UCSD-AML1 (cell line): ENCODE results near the gene DESI1.
"Not testable (repeated sequence)": the region's sequence is repeated elsewhere in the genome, so short reads cannot be mapped to it uniquely, and the experiment has no call there.

Experiments
- DNase-seq: peaks from one replicate; lab custom pipeline; 2025; ENCODE audit not compliant: unreplicated experiment; lab: John Stamatoyannopoulos, UW

The DESI1 gene

GRCh38 chr22:41636467-41636866 lies 15.6 kb upstream of the DESI1 start:
- no peak for DNase-seq

GRCh38 chr22:41634610-41635009 lies 13.8 kb upstream of the DESI1 start:
- DNase-seq = not testable (repeated sequence)

- not testable (repeated sequence) for DNase-seq
These were observed 10.8 kb upstream of the DESI1 start for GRCh38 chr22:41631615-41632014.

- not testable (repeated sequence) for DNase-seq
These were observed 10.3 kb upstream of the DESI1 start for GRCh38 chr22:41631115-41631514.

DNA sequence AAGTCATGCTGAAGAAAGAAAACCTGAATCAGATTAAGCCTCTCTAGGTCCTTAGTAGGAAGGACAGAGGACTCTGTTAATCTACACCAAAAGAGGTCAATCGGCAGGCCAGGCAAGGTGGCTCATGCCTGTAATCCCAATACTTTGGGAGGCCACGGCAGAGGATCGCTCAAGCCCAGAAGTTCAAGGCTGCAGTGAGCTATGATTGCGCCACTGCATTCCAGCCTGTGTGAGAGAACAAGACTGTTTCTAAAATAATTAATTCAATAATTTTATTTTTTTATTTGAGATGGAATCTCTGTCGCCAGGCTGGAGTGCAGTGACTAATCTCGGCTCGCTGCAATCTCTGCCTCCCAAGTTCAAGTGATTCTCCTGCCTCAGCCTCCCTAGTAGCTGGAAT lies 4.7 kb upstream of the DESI1 start:
- no peak for DNase-seq

GRCh38 chr22:41621911-41622179 lies 1.0 kb upstream of the DESI1 start:
- no peak for DNase-seq

- peak; percentile 100 for DNase-seq
These were observed 462 bp upstream of the DESI1 start, which contains the start of gene XRCC6 for GRCh38 chr22:41621099-41621910. TSS of gene XRCC6 (plus strand) at chr22:41621295. CDS start at chr22:41622005, 710 bp downstream.

- DNase-seq = peak; percentile 39
These were observed 759 bp downstream of the DESI1 start for GRCh38 chr22:41619979-41620588.

DNA sequence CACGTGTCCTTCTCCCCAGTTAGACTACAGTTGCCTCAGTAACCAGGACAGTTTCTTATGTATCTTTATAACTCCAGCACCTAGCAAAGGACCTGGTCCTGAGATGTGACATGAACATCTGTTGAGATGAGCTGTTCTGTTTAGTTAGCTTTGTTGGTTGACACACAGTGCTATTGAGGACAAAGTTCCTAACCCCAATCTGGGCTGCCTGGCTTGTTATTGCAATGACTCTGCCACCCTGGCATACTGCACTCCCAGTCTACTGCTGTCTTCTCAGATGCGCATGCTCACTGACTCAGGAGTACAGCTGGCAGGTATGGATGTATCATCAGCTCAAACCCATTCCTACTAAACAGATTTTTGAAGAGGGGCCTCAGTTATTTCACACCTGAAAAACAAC lies 7.4 kb downstream of the DESI1 start:
- no peak for DNase-seq

GRCh38 chr22:41612603-41613306 lies 8.1 kb downstream of the DESI1 start:
- no peak for DNase-seq

DNA sequence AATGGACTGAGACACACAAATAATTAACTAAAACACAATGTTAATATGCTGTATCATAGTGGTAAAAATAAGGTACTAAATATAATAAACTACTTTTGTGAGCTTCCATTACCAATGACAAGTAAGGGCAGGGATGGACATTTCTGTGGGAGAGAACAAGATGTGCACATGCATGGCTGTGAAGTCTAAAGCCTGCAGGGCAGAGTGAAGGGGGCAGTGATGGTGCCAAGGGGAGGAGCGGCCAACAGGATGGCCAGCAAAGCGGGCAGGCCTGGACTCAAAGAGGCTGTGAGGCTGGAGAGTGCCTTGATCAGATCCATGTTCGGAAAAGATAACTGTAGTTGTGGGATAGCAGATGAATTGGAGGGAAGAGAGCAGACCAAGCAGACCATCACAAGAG lies 12.5 kb downstream of the DESI1 start:
- DNase-seq = no peak

- DNase-seq = no peak
These were observed 16.9 kb downstream of the DESI1 start for GRCh38 chr22:41603873-41604332.

- no peak for DNase-seq
These were observed 19.9 kb downstream of the DESI1 start for GRCh38 chr22:41600976-41601375.

- no peak for DNase-seq
These were observed 21.8 kb downstream of the DESI1 start for GRCh38 chr22:41598891-41599635.

DNA sequence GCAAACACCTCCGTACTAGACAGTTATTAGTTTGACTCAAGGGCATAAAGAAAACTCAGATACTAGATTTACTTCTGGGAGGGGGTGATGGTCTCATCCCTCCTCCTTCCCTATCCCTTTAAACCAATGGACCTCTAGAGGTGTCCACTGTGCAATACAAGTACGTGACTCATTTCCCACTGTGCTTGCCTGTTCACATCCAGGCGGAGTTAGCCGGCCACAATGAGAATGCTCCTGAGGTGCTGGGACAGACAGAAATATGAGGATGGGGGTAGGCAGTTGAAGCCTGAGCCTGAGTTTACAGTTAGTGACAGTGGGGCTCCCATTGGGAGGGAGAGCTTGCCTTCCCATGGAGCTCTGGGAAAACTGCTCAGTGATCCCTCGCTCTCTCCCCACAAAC lies 22.8 kb downstream of the DESI1 start:
- no peak for DNase-seq

- no peak for DNase-seq
These were observed 23.2 kb downstream of the DESI1 start for GRCh38 chr22:41597635-41597953.

DNA sequence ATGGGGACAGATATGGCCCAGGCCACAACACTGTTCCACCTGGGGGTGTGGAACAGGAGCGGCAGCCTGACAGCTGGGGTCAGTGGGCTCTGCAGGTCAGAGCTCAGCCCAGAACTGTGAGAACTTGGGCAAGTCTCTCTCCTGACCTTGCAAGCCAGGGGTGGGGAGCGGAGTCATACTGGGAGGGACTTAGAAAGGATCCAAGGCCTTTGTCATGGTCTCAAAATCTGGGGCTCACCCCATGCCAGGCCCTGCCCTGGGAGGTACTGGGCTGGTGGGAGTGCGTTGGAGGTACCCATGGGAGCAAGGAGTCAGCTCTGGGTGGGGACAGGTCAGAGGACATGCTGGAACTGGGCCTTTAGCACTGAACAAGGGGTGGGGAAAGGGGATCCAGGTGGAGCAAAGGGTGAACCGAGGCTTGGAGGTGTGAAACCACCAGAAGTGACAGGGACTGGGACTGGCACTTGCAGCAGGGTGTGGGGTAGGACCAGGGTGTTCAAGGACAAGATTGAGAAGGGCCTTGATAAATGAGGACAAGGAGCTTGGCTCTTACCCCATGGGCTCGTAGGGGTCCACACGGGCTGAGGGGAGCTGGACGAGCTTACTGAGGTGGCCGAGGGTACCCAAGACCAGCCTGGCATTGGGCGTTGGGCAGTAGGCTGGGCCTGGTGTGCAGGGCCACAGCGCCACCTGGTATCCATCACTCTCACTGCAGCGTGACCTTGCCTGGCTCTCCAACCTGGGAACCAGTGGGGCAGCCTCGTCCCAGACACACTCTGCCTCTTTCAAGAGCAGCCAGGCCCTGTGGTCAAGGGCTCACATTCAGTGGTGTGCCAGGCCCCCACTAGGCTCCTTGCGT lies 23.8 kb downstream of the DESI1 start:
- DNase-seq = peak; percentile 56

- no peak for DNase-seq
These were observed 25.1 kb downstream of the DESI1 start for GRCh38 chr22:41595703-41596102.

DNA sequence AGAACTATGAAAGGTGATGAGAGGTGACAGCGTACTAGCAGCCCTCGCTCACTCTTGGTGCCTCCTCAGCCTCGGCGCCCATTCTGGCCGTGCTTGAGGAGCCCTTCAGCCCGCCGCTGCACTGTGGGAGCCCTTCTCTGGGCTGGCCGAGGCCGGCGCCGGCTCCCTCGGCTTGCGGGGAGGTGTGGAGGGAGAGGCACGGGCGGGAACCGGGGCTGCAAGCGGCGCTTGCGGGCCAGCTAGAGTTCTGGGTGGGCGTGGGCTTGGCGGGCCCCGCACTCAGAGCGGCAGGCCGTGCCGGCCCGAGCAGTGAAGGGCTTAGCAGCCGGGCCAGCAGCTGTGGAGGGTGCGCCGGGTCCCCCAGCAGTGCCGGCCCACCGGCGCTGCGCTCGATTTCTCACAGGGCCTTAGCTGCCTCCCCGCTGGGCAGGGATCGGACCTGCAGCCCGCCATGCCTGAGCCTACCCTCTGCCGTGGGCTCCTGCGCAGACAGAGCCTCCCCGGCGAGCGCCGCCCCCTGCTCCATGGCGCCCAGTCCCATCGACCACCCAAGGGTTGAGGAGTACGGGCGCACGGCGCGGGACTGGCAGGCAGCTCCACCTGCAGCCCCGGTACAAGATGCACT lies 27.4 kb downstream of the DESI1 start:
- not testable (repeated sequence) for DNase-seq
